Activated T-helper 1 cell treated with anti-CD3 and anti-CD28 coated beads, Interleukin-12 subunit alpha, Interleukin-12 subunit beta, Interleukin-2, Interleukin-4 antibody, amounts not matched to agents 30 ng/mL and 10 ng/mL and 1 ng/mL, durations not matched to agents 14 hours and 24 hours and 36 hours (primary cell): ENCODE data around the gene C11orf21. TPM values are rescaled to one million over a fixed set of nuclear protein-coding genes. Genes with fewer than 3 reads are reported as not detected.

Source experiments
- DNase-seq: peaks from one replicate; pipeline ENCODE4 v3.0.0; 2021; ENCODE audit warnings: low spot score
- H3K27ac Mint-ChIP-seq: one replicate; pipeline ENCODE4 v1.8.0; 2021; ENCODE audit warnings: mild to moderate bottlenecking, mixed read lengths
- H3K27me3 Mint-ChIP-seq: one replicate; pipeline ENCODE4 v1.8.0; 2022; ENCODE audit warnings: mild to moderate bottlenecking, moderate library complexity, mixed read lengths; ENCODE audit not compliant: insufficient read depth
- H3K36me3 Mint-ChIP-seq: one replicate; pipeline ENCODE4 v1.8.0; 2021; ENCODE audit warnings: low read depth, mixed read lengths
- H3K4me1 Mint-ChIP-seq: one replicate; pipeline ENCODE4 v1.8.0; 2021; ENCODE audit warnings: low read depth, mixed read lengths
- H3K4me3 Mint-ChIP-seq: one replicate; pipeline ENCODE4 v1.8.0; 2021; ENCODE audit warnings: mild to moderate bottlenecking, moderate library complexity, mixed read lengths
- H3K9me3 Mint-ChIP-seq: one replicate; pipeline ENCODE4 v1.8.0; 2021; ENCODE audit warnings: mixed read lengths
- intact Hi-C: fragments of 100-400 bp; cut with micrococcal nuclease; formaldehyde crosslinking; loops from one replicate; pipeline ENCODE4 v1.15.1; 2024
- total RNA-seq: library from RNA; stranded (reverse); gene quantifications from 2 replicates; pipeline ENCODE4 v1.2.3, GENCODE V29; 2022

The C11orf21 gene
- total RNA-seq, 1 donor from 2014 or later: 2.5 TPM

GRCh38 chr11:2275334-2276279 lies 26.1 kb downstream of the C11orf21 start:
- peaks cover 14% of the 10 kb centered on the region for H3K9me3 Mint-ChIP-seq
- peaks cover 34% of the 10 kb centered on the region for H3K27me3 Mint-ChIP-seq
- DNase-seq: no peak
- no peaks in the 10 kb centered on the region for H3K36me3 Mint-ChIP-seq
- no peak overlapping the region for H3K4me3 Mint-ChIP-seq
- no peak overlapping the region for H3K27ac Mint-ChIP-seq
- no peaks in the 10 kb centered on the region for H3K4me1 Mint-ChIP-seq
- intact Hi-C loops: no loop called here

- H3K27ac Mint-ChIP-seq: no peak overlapping the region
- intact Hi-C loops: no loop called here
- H3K4me3 Mint-ChIP-seq: no peak overlapping the region
- H3K27me3 Mint-ChIP-seq: peaks cover 32% of the 10 kb centered on the region
- DNase-seq: no peak
- H3K4me1 Mint-ChIP-seq: no peaks in the 10 kb centered on the region
- no peaks in the 10 kb centered on the region for H3K36me3 Mint-ChIP-seq
- H3K9me3 Mint-ChIP-seq: peaks cover under 1% of the 10 kb centered on the region
These were observed 27.9 kb downstream of the C11orf21 start for GRCh38 chr11:2273771-2274170.

- Mint-ChIP-seq H3K9me3 (no peaks in the 10 kb centered on the region), H3K4me3 (no peak overlapping the region), H3K27ac (no peak overlapping the region), H3K4me1 (no peaks in the 10 kb centered on the region), H3K27me3 (peaks cover 36% of the 10 kb centered on the region), H3K36me3 (no peaks in the 10 kb centered on the region)
- no peak for DNase-seq
- intact Hi-C loops: no loop called here
These were observed 28.4 kb downstream of the C11orf21 start for GRCh38 chr11:2273311-2273710.

GRCh38 chr11:2272946-2273280 lies 28.8 kb downstream of the C11orf21 start:
- H3K4me1 Mint-ChIP-seq: no peaks in the 10 kb centered on the region
- H3K36me3 Mint-ChIP-seq: no peaks in the 10 kb centered on the region
- no peak overlapping the region for H3K4me3 Mint-ChIP-seq
- intact Hi-C loops: no loop called here
- H3K27ac Mint-ChIP-seq: no peak overlapping the region
- DNase-seq: no peak
- H3K27me3 Mint-ChIP-seq: peaks cover 35% of the 10 kb centered on the region
- no peaks in the 10 kb centered on the region for H3K9me3 Mint-ChIP-seq

DNA sequence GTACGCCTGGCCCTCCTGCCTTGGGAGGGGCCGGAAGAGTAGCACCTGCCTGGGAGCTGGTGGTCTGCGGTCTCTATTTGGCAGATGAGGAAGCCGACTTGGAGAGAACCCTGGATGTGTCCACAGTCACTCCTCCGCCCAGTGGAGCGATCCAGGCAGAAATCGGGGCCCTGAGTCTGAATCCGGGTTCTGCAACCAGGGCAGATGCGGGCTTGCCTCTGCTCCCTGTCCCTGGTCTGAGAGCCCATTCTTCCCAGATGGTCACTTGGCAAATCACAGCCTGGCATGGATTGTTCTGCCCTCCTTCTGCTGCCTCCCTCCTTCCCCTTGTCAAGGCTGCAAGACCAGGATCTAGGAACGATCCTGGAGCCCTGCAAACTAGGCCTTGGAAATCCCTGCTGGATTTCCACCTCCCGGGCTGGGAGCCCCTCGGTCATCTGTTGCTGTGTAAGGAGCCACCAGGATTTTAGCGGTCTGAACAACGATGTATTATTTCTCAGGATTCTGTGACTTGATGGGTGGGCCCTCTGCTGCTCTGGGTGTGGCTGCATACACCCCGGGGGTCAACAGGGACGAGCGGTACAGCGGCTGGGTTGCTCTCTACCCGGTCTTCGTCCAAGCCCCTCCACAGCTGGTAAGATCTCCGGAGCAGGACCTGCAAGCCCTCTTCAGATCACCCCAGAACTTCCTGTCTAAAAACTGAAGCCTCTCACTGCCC lies 29.3 kb downstream of the C11orf21 start:
- no peak overlapping the region for H3K27ac Mint-ChIP-seq
- intact Hi-C loops: no loop called here
- no peaks in the 10 kb centered on the region for H3K9me3 Mint-ChIP-seq
- DNase-seq: no peak
- H3K4me3 Mint-ChIP-seq: no peak overlapping the region
- H3K36me3 Mint-ChIP-seq: no peaks in the 10 kb centered on the region
- no peaks in the 10 kb centered on the region for H3K4me1 Mint-ChIP-seq
- H3K27me3 Mint-ChIP-seq: peaks cover 32% of the 10 kb centered on the region

DNA sequence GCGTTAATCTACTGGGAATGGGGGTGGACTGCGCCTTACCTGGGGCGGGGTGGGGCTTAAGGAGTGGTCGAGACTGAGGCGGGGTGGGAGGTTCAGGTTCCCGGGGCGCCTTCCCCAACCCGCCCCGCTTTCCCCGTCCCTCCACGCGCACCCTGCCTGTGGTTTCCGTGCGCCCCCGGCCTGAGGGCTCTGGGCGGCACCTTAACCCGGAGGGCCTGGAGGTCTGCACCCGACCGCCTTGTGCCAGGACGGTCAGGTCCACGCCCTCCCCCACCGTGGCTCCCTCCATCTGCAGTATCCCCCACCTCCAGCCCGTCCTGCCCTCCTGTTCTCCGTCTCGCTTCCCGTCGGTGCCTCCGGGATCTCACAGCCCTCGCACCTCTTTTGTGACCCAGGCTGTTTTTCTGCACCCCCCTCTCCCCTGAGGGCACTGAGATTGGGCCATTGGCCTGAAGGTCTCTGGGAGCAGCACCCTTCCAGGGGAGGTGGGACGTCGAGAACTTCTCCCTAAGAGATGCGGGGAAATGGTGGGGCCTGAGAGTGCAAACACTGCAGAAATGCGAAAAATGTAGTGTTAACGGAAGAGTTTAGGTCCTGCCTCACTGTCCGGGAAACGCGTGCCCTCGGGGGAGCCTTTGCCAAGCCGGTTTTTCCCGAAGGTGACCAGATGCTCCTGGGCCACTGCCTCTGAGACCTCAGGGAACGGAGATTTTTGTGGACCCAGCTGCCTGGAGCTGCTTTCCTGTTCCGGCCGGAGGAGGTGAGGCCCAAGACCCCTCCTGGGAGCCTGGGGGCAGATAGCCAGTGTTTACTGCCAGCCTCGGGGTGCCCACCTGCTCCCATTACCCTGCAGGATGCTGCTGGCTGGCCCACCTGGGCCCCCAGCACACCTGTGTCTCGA lies 30.1 kb downstream of the C11orf21 start:
- Mint-ChIP-seq H3K4me3 (no peak overlapping the region), H3K36me3 (no peaks in the 10 kb centered on the region), H3K27ac (peak overlapping the region; percentile 44), H3K4me1 (peaks cover 1% of the 10 kb centered on the region), H3K9me3 (no peaks in the 10 kb centered on the region), H3K27me3 (peaks cover 32% of the 10 kb centered on the region)
- DNase-seq: no peak
- intact Hi-C loops: no loop called here

DNA sequence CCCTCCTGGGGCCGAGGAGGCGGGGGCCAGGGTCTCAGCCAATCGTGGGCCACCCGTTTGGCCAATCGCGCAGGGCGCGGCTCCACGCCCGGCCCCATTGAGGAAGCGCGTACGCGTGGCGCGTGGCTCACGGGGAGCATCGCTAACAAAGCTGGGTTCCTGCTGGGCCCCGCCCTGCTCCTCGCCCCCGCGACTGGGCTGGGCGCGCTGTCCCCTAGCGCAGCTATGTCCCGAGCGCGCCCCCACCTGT lies 30.7 kb downstream of the C11orf21 start:
- Mint-ChIP-seq H3K9me3 (no peaks in the 10 kb centered on the region), H3K27ac (no peak overlapping the region), H3K36me3 (no peaks in the 10 kb centered on the region), H3K4me3 (no peak overlapping the region), H3K27me3 (peaks cover 32% of the 10 kb centered on the region), H3K4me1 (peaks cover 7% of the 10 kb centered on the region)
- intact Hi-C loops: no loop called here
- DNase-seq: no peak

DNA sequence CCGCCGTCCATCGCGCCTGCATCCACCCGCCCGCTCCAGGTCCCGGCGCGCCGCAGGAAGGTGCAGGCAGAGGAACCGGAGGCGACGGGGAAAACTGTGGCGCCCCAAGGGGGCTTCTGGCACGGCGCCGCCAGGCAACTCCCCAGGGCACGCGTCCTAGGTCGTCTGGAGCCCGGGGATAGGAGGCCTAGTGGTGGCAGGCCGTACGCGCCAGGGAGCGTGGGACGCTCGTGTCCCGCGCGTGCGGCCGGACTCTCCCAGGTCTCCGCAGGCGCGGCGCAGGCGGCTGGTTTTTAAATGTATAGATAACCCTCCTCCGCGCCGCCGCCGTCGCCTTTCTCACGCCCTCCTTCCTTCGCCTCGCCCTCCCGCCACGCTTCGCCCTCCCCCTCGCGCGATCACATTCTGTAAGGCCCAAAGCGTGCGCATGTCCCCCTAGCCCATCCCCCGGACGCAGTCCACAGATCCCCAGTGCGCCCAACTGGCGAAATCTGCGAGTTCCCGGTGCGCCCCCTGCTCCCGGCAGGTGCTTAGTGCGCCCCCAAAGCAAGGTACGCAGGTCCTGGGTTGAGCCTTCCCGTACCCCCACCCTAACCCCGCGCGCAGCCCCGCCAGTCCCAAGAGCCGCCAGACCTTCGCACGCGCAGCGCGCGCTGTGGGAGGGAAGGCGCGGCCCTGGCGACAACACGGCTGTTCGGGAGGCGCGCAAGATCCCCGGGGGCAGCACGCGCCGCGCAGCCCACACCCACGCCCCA lies 31.2 kb downstream of the C11orf21 start, which contains the start of gene ASCL2:
Gene ASCL2, minus strand, starts transcription at position 267 of the 755 bp plus-strand sequence. Its CDS starts 256 bp downstream, at position 11.
- peaks cover 32% of the 10 kb centered on the region for H3K27me3 Mint-ChIP-seq

DNA sequence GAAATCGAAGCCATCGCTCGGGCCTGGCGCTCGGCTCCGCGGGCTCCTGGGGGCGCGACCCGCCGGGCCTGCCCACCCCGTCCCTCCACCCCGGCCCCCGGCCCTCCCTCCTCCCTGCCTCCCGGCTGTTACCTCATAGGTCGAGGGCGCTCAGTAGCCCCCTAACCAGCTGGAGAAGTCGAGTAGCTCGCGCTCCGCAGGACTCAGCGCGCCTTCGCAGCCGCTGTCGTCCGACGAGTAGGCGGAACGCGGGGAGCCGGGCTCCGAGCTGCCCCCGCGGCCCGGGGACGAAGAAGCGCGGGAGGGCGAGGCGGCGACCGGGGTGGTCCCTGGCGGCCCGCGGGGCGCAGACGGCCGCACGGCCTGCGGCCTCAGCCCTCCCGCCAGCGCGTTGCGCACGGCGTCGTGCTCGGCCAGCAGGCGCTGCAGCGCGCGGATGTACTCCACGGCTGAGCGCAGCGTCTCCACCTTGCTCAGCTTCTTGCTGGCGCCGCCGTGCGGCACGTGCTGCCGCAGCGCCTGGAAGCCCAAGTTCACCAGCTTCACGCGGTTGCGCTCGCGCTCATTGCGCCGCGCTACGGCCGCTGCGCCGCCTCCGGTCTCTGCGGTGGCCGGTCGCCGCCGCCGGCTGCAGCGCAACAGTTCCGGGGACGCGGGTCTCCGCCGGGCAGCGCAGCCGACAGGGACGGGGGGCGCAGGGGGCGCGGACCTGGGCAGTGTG lies 32.0 kb downstream of the C11orf21 start:
- Mint-ChIP-seq H3K27me3 (peaks cover 32% of the 10 kb centered on the region), H3K4me3 (no peak overlapping the region), H3K36me3 (no peaks in the 10 kb centered on the region), H3K27ac (no peak overlapping the region), H3K4me1 (peaks cover 16% of the 10 kb centered on the region), H3K9me3 (no peaks in the 10 kb centered on the region)
- DNase-seq: peak; percentile 25
- intact Hi-C loops: loop anchor here (1.0 to 5.0 kb wide), 5 partner anchors 108 to 615 kb away; partner anchors contain the start of genes CD81, CDKN1C, LSP1 and TSSC4

More for the DNA sequence above, 31.2 kb downstream of the C11orf21 start, which contains the start of gene ASCL2:
- Mint-ChIP-seq H3K4me3 (peak within 1 kb of the TSS; percentile 30), H3K27ac (peak within 1 kb of the TSS; percentile 70), H3K9me3 (no peaks in the 10 kb centered on the region), H3K36me3 (no peaks in the 10 kb centered on the region), H3K4me1 (peaks cover 12% of the 10 kb centered on the region)
- intact Hi-C loops: no loop called here
- no peak for DNase-seq

GRCh38 chr11:2268729-2269600 lies 32.8 kb downstream of the C11orf21 start:
- Mint-ChIP-seq H3K9me3 (no peaks in the 10 kb centered on the region), H3K4me3 (peak overlapping the region; percentile 62), H3K27ac (peak overlapping the region; percentile 70), H3K4me1 (peaks cover 16% of the 10 kb centered on the region), H3K27me3 (peaks cover 29% of the 10 kb centered on the region), H3K36me3 (no peaks in the 10 kb centered on the region)
- intact Hi-C loops: loop anchor here (1.0 to 5.0 kb wide), 5 partner anchors 108 to 616 kb away; partner anchors contain the start of genes CD81, CDKN1C, LSP1 and TSSC4
- DNase-seq: peak; percentile 50
